Measurements from ENCODE around the gene MAP4K5. TPM values are rescaled to one million over a fixed set of nuclear protein-coding genes. Genes with fewer than 3 reads are reported as not detected.
A peak's percentile ranks its signal among the peaks of the same experiment; 100 is the strongest.

Gene MAP4K5
- total and polyA plus RNA-seq, 2 of the 4 experiments (the other 2 are of a cell fraction): 33.1 to 46.1 TPM

DNA sequence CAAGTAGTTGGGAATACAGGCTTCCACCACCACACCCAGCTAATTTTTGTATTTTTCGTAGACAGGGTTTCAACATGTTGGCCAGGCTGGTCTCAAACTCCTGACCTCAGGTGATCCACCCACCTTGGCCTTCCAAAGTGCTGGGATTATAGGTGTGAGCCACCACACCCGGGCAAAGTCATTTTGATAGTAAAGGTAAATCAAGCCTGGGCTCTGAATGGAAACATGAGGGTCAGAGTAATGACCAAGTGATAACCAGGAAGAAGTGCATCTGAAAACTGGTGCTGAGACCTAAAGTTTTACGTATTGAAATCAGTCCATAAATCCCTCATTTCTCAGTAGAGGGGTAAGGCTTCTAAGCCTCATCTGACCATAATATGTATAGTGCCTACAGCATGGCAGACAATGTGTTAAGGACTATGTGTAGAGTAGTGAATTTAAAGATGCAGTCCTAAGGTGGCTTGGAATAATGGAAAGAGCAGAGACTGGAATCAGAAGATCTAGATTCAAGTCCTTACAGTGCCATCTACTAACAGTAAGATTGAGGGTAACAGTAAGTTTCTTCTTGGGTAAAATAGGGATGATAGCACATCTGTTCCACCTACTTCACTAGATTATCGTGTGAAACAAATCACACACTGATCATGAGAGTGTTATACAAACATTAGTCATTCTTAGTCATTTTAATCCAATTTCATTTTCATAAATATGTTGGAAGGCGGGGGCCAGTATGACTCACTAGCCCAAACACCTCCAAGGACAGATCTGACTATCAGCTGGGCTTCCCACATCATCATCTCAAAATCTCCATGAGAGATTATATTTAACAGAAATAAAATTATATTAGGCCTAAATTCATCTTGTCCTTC is 11.2 kb downstream of the MAP4K5 start:
- peak overlapping the region; percentile 72; the same call in 1 of the 2 replicates for H3K4me2 ChIP-seq (ENCODE audit: low read depth, low read length)
- no peak overlapping the region for H3K9ac ChIP-seq (ENCODE audit: low read depth, low read length)
- H2AK5ac ChIP-seq (ENCODE audit: low read depth, low read length): 0 out of 2 replicates have a peak overlapping the region, but pooled peaks have one; percentile 10
- peak overlapping the region; percentile 72; the same call in 1 of the 2 replicates for H3K18ac ChIP-seq (ENCODE audit: low read depth, low read length)
- ATAC-seq (ENCODE audit: low read depth): peak; percentile 73
- intact Hi-C loops (cut with micrococcal nuclease) (loop anchor here (10.0 kb wide), 1 partner anchor 66 kb away; no protein-coding TSS in a partner anchor), dilution Hi-C loops (cut with HindIII; ENCODE audit: low sequenced_read_pairs, unreplicated experiment) (no loop called here), in situ Hi-C loops (cut with MboI; ENCODE audit: low sequenced_read_pairs) (loop anchor here (10.0 kb wide), 1 partner anchor 656 kb away; no protein-coding TSS in a partner anchor)
- peaks cover 8% of the 10 kb centered on the region for H3K36me3 ChIP-seq (ENCODE audit: control insufficient read depth, insufficient read depth, low read length)
- no peak overlapping the region for H3K56ac ChIP-seq (ENCODE audit: extremely low read depth, insufficient read depth, low read length)
- peaks cover 84% of the 10 kb centered on the region for H4K20me1 ChIP-seq (ENCODE audit: insufficient read depth, low read length)
- peak overlapping the region; percentile 41; the same call in 1 of the 2 replicates for H3K23ac ChIP-seq (ENCODE audit: low read depth, low read length)
- no peak overlapping the region for H2AFZ ChIP-seq (replicated peaks; ENCODE audit: low read length, poor library complexity)
- no peaks in the 10 kb centered on the region for H3K9me3 ChIP-seq (ENCODE audit: control insufficient read depth, insufficient read depth, low read length)
- ChIA-PET CTCF (no interaction called here), POLR2A (ENCODE audit: unreplicated experiment) (no interaction called here)
- no TSS peak for BruUV-seq (replicated peaks)
- no peak overlapping the region for H2AK9ac ChIP-seq (replicated peaks; ENCODE audit: low read depth, low read length, poor library complexity)
- no peak overlapping the region; a peak in 1 of 4 replicates for H4K8ac ChIP-seq (ENCODE audit: low read depth in 2 of 2, low read length in 2 of 2)
- no peak overlapping the region for H3K27ac ChIP-seq (ENCODE audit: insufficient read depth, low read length)
- WGBS, 2 experiments (ENCODE audit: extremely low coverage in 2 of 2, insufficient read length in 1 of 2): 100% methylated on average over 1 of the region's 5 CpGs; no CpG with 5 or more reads in 1 of the 2 experiments
- H4K91ac ChIP-seq (ENCODE audit: insufficient read depth, low read depth, low read length): no peak overlapping the region
- H3K4me1 ChIP-seq (ENCODE audit: control insufficient read depth, insufficient read depth, low read length): peaks cover 12% of the 10 kb centered on the region; the same call in 1 of the 2 replicates
- H2BK20ac ChIP-seq (ENCODE audit: low read depth, low read length): peak overlapping the region; percentile 8; the same call in 1 of the 2 replicates
- H2BK15ac ChIP-seq (ENCODE audit: low read depth, low read length): no peak overlapping the region
- H3K4me3 ChIP-seq (ENCODE audit: insufficient read depth, low read depth, low read length): no peak overlapping the region
- H3K79me1 ChIP-seq (ENCODE audit: low read depth in 1 of 2, low read length in 2 of 2): peaks cover 8 to 58% of the 10 kb centered on the region in 2 experiments; a peak in 3 of 4 replicates
- no peak overlapping the region for H3K14ac ChIP-seq (replicated peaks; ENCODE audit: low read depth, low read length)
- peak overlapping the region; percentile 21; the same call in 1 of the 2 replicates for H3K4ac ChIP-seq (ENCODE audit: low read depth, low read length)
- H2BK5ac ChIP-seq (ENCODE audit: low read depth, low read length, poor library complexity, severe bottlenecking): peak overlapping the region; percentile 79
- peaks cover 9% of the 10 kb centered on the region for H3K9me1 ChIP-seq (ENCODE audit: insufficient read depth, low read length)
- H2BK120ac ChIP-seq (ENCODE audit: low read depth, low read length): no peak overlapping the region
- TF ChIP-seq FOS (IDR thresholded peaks at IDR 0.05; ENCODE audit: low read depth, low read length): peak; percentile 93
- no peak for TF ChIP-seq MXI1 (IDR thresholded peaks at IDR 0.05; ENCODE audit: borderline replicate concordance, low read depth, low read length)
- no peaks in the 10 kb centered on the region for H3K27me3 ChIP-seq (ENCODE audit: control insufficient read depth, insufficient read depth, low read length)
- H4K5ac ChIP-seq (ENCODE audit: low read depth, low read length): peak overlapping the region; percentile 37; the same call in 1 of the 2 replicates
- peak; percentile 95 for DNase-seq

All from IMR-90 (cell line).